BLaER1 (cell line): ENCODE measurements around the gene PTPN14.
A peak's percentile ranks its signal among the peaks of the same experiment; 100 is the strongest.

ENCODE experiments used
- H3K27ac ChIP-seq: shearing (Covaris generic); formaldehyde crosslinking; 2 replicates; pipeline ENCODE4 v1.8.1; 2022
- H3K27me3 ChIP-seq: shearing (Covaris generic); formaldehyde crosslinking; 2 replicates; pipeline ENCODE4 v1.8.1; 2022
- H3K36me3 ChIP-seq: shearing (Covaris generic); formaldehyde crosslinking; 2 replicates; pipeline ENCODE4 v1.8.1; 2022
- H3K4me1 ChIP-seq: shearing (Covaris generic); formaldehyde crosslinking; 2 replicates; pipeline ENCODE4 v1.8.1; 2022
- H3K4me2 ChIP-seq: shearing (Covaris generic); formaldehyde crosslinking; 2 replicates; pipeline ENCODE4 v1.8.1; 2022
- H3K4me3 ChIP-seq: shearing (Covaris generic); formaldehyde crosslinking; 2 replicates; pipeline ENCODE4 v1.8.1; 2022
- H3K9ac ChIP-seq: shearing (Covaris generic); formaldehyde crosslinking; 2 replicates; pipeline ENCODE4 v1.8.1; 2022
- H3K9me3 ChIP-seq: shearing (Covaris generic); formaldehyde crosslinking; 2 replicates; pipeline ENCODE4 v1.8.1; 2022
- H4K20me1 ChIP-seq: shearing (Covaris generic); formaldehyde crosslinking; 2 replicates; pipeline ENCODE4 v1.8.1; 2022
- Cebpa-rat ChIP-seq: shearing (Covaris generic); IDR thresholded peaks from 2 replicates; pipeline ENCODE4 v1.8.1; 2022

Gene PTPN14

DNA sequence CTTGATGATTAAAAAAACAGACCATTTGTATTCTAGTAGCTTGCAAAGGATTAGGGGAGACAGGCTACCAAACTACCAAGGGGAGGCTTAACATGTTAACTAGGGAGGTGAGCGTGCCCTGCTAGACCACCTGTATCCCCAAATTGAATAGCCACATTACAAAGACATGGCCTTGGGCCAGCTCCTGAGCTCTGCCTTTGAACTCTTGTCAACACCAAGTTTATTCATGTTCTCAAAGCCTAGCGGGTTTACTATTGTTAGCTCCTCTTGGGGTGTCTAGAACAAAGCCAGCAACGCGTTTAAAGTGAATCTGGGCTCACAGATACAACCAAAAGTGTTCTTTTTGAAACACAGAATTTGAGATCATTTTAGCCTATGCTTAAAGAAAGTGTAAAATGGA, 234.1 kb downstream of the PTPN14 start:
- 0 out of 2 replicates have a peak overlapping the region, but pooled peaks have one; percentile 29 for H3K27ac ChIP-seq
- no peaks in the 10 kb centered on the region for H3K9me3 ChIP-seq
- no peaks in the 10 kb centered on the region for H3K27me3 ChIP-seq
- H3K4me2 ChIP-seq = peak overlapping the region; percentile 68
- no peaks in the 10 kb centered on the region for H4K20me1 ChIP-seq
- peaks cover 50% of the 10 kb centered on the region for H3K36me3 ChIP-seq
- H3K4me1 ChIP-seq = peaks cover 50% of the 10 kb centered on the region
- no peak overlapping the region for H3K9ac ChIP-seq
- TF ChIP-seq Cebpa-rat = no peak
- H3K4me3 ChIP-seq = no peak overlapping the region

DNA sequence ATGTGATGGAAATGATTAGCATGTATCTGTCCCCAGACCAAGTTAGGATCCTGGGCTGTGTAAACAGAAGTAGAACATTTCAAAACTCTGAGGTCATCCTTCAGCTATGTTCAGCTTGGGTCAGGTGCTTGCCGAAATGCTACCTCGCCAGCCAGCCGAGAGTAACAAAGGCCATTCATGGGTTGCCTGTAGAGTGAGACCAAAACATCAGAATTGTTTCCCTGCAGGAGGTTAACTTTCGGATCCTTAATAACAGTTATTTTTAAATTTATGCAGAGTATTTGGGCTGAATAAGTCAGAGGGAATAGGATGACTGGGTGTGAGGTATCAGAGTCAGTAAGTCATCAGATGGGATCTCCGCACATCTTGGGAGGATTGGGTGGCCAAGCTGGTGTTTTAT, 234.8 kb downstream of the PTPN14 start:
- peaks cover 50% of the 10 kb centered on the region for H3K36me3 ChIP-seq
- H3K4me3 ChIP-seq = no peak overlapping the region
- H3K27me3 ChIP-seq = no peaks in the 10 kb centered on the region
- TF ChIP-seq Cebpa-rat = no peak
- peaks cover 50% of the 10 kb centered on the region for H3K4me1 ChIP-seq
- H3K27ac ChIP-seq = no peak overlapping the region
- H3K4me2 ChIP-seq = no peak overlapping the region
- H4K20me1 ChIP-seq = no peaks in the 10 kb centered on the region
- no peaks in the 10 kb centered on the region for H3K9me3 ChIP-seq
- H3K9ac ChIP-seq = no peak overlapping the region

DNA sequence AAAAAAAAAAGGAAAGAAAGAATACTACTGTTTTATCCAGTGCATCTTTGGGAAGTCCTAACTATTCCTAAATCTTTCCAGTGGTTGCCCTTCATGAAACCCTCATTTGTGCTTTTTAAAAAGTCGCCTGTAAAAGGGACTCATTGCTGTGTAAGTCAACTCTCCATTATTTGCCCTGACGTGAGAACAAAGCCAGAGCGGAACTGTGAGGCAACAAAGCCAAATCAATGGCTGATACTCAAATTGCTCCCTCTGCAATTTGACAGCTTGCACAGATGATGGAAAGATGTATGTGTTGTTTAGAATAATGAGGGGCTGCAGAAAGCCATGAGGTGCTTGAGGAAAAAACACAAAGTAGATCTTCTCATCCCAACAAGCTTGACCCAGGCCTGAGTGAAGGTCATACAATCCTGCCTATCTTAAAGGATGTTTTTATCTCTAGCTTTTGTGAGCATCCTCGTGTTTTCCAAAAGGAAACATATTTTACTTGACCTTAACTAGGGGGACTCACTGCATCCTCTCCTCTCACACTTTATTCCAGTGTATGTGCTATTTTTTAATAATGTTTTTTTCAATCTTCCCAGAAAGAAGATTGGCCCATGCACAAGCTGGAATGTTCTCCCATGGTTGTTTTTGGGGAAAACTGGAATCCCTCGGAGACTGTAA, 237.1 kb downstream of the PTPN14 start:
- Histone ChIP-seq H3K9me3 (no peaks in the 10 kb centered on the region), H4K20me1 (no peaks in the 10 kb centered on the region), H3K36me3 (peaks cover 39% of the 10 kb centered on the region), H3K27ac (no peak overlapping the region), H3K27me3 (no peaks in the 10 kb centered on the region), H3K4me1 (peaks cover 51% of the 10 kb centered on the region), H3K4me3 (no peak overlapping the region), H3K4me2 (no peak overlapping the region), H3K9ac (no peak overlapping the region)
- TF ChIP-seq Cebpa-rat = no peak

DNA sequence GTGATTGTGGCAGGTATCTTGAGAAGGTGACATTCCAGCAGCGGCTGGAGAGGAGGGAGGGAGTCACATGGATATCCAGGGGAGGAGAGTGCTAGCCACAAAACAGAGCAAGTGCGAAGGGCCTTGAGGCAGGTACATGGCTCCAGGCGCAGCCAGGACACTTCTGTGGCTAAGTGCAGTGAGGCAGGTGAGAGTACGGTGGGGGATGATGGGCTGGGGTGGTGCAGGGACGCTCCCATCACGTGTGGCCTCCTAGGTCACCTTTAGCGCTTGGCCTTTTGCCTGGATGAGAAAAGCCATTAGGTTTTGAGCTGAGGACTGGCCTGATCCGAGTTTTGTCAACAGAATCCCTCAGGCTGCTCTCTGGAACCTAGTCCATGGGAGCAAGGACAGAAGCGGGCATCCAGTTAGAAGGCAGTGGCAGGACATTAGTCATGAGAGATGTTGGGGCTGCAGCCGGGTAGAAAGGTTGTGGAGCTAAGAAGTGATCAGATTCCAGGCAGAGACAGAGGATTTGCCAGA, 238.8 kb downstream of the PTPN14 start:
- Histone ChIP-seq H3K27me3 (no peaks in the 10 kb centered on the region), H3K27ac (peak overlapping the region; percentile 8; the same call in 1 of the 2 replicates), H3K4me2 (peak overlapping the region; percentile 50), H3K4me1 (peaks cover 33% of the 10 kb centered on the region), H4K20me1 (no peaks in the 10 kb centered on the region), H3K36me3 (peaks cover 38% of the 10 kb centered on the region), H3K4me3 (no peak overlapping the region), H3K9me3 (no peaks in the 10 kb centered on the region), H3K9ac (no peak overlapping the region)
- no peak for TF ChIP-seq Cebpa-rat

DNA sequence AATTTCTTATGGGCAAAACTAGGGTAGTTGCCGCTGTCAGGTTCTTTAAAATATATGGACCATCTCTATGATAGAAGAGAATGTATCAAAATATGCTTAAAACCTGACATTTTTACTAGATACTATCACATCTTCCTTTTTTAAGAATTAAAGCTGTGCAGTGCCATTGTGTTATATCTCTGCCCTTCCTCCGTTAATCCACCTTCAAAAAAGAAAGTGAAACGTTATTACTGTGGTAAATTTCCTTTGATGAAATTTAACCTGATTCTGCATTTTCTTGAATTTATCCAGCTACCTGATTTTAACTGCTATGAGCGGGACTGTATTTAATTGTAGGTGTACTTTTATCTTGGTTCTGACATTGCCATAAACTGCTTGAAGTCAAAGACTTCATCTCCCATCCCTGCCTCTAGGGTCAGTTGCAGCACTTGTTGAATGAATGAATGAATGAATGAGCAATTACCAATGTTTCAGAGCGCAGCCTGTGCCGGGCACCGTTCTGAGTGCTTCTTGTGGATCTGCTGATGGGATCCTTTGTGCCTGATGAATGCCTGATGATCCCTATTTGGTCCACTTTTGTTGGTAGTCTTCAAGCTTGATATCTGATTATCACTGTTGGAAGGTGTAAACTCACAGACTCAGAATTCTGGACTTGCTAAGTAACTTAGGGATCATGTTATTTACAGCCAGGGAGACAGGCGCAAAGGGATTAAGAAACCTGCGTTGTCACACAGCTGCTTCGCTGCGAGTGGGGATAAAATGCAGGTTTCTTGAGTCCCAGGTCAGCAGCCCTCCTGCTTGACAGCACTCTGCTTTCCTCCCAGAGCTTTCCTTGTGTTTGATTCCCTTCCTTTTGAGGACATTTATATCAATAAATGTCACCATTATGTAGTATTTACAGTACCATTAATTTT, 240.4 kb downstream of the PTPN14 start:
- Histone ChIP-seq H3K4me2 (peak overlapping the region; percentile 50), H4K20me1 (no peaks in the 10 kb centered on the region), H3K36me3 (peaks cover 25% of the 10 kb centered on the region), H3K27ac (no peak overlapping the region), H3K27me3 (no peaks in the 10 kb centered on the region), H3K4me1 (peaks cover 27% of the 10 kb centered on the region), H3K9me3 (no peaks in the 10 kb centered on the region), H3K4me3 (no peak overlapping the region), H3K9ac (no peak overlapping the region)
- TF ChIP-seq Cebpa-rat = no peak

- no peaks in the 10 kb centered on the region for H3K27me3 ChIP-seq
- TF ChIP-seq Cebpa-rat = peak; percentile 40; the same call in 1 of the 2 replicates
- no peak overlapping the region for H3K9ac ChIP-seq
- H3K9me3 ChIP-seq = no peaks in the 10 kb centered on the region
- H3K4me1 ChIP-seq = peaks cover 30% of the 10 kb centered on the region
- peaks cover 15% of the 10 kb centered on the region for H3K36me3 ChIP-seq
- H4K20me1 ChIP-seq = no peaks in the 10 kb centered on the region
- no peak overlapping the region for H3K4me3 ChIP-seq
- no peak overlapping the region for H3K4me2 ChIP-seq
- H3K27ac ChIP-seq = no peak overlapping the region
These were observed 241.4 kb downstream of the PTPN14 start for GRCh38 chr1:214310010-214310409.

- Histone ChIP-seq H3K9ac (no peak overlapping the region), H3K27ac (no peak overlapping the region), H3K4me2 (no peak overlapping the region), H3K27me3 (no peaks in the 10 kb centered on the region), H3K9me3 (no peaks in the 10 kb centered on the region), H3K4me1 (peaks cover 50% of the 10 kb centered on the region), H3K36me3 (0 out of 2 replicates have a peak, but pooled peaks cover 5% of the 10 kb centered on the region), H3K4me3 (no peak overlapping the region), H4K20me1 (peaks cover 9% of the 10 kb centered on the region; the same call in 1 of the 2 replicates)
- no peak for TF ChIP-seq Cebpa-rat
These were observed 245.1 kb downstream of the PTPN14 start for GRCh38 chr1:214306269-214306668.

DNA sequence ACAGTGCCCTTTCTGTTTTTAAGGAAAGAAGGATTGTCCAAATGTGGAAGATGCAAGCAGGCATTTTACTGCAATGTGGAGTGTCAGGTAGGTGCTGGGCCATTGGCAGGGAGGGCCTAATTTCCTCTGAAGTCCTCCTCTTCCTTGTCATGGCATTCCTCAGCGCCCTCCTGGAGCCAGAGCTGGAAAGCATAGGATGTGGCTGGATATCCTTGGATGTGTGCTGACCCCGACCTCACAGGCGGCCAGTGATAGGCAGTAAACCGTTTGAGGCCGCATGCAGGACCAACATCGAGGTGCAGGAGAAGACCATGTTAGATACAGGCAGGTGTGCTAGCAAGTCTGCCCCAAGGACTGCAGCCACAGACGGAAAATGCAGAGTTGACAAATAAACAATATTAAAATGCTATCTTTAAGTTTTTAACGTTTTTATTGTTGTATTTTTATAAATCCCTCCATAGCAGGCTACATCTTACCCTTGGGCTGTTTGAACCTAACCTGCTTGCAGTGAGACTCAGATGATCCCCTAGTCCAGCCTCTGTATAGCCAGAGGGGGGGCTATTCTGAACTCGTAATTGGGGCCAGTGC, 246.1 kb downstream of the PTPN14 start:
- H3K4me2 ChIP-seq = peak overlapping the region; percentile 76; the same call in 1 of the 2 replicates
- H4K20me1 ChIP-seq = peaks cover 9% of the 10 kb centered on the region; the same call in 1 of the 2 replicates
- no peaks in the 10 kb centered on the region; the same call in 1 of the 2 replicates for H3K9me3 ChIP-seq
- no peak for TF ChIP-seq Cebpa-rat
- H3K27me3 ChIP-seq = no peaks in the 10 kb centered on the region
- no peak overlapping the region for H3K27ac ChIP-seq
- H3K36me3 ChIP-seq = 0 out of 2 replicates have a peak, but pooled peaks cover 5% of the 10 kb centered on the region
- no peak overlapping the region for H3K4me3 ChIP-seq
- no peak overlapping the region for H3K9ac ChIP-seq
- peaks cover 40% of the 10 kb centered on the region for H3K4me1 ChIP-seq

- TF ChIP-seq Cebpa-rat = no peak
- Histone ChIP-seq H3K9me3 (peaks cover 8% of the 10 kb centered on the region; the same call in 1 of the 2 replicates), H3K36me3 (no peaks in the 10 kb centered on the region), H3K4me3 (peak overlapping the region; percentile 51), H3K27ac (peak overlapping the region; percentile 45; the same call in 1 of the 2 replicates), H3K4me1 (peaks cover 46% of the 10 kb centered on the region), H3K9ac (peak overlapping the region; percentile 7; the same call in 1 of the 2 replicates), H3K4me2 (peak overlapping the region; percentile 76), H4K20me1 (peaks cover 9% of the 10 kb centered on the region; the same call in 1 of the 2 replicates), H3K27me3 (no peaks in the 10 kb centered on the region)
These were observed 248.1 kb downstream of the PTPN14 start for GRCh38 chr1:214303141-214303930.
